ENCODE measurements around the gene P2RY6. TPM values are rescaled to one million over a fixed set of nuclear protein-coding genes. Genes with fewer than 3 reads are reported as not detected.

Gene P2RY6
- total and polyA plus RNA-seq, 2 of the 8 experiments (the other 6 are each of a cell fraction or from before 2014, with no cell fraction given) = 0.15 TPM; not detected in 1

GRCh38 chr11:73266646-73267020, 5.5 kb upstream of the P2RY6 start:
- no peak overlapping the region; the same call in 1 of the 2 replicates for H2BK15ac ChIP-seq (ENCODE audit: low read length)
- H3K56ac ChIP-seq (replicated peaks; ENCODE audit: insufficient read length, low read depth, low read length) = no peak overlapping the region
- H3K23me2 ChIP-seq (ENCODE audit: low read depth, low read length) = no peaks in the 10 kb centered on the region; the same call in 1 of the 2 replicates
- DNase-seq (ENCODE audit: low read depth in 1 of 2, low spot score in 2 of 2) (no peak), FAIRE-seq (no peak)
- CTCF ChIA-PET (ENCODE audit: partially characterized antibody) = interaction anchor here (0.7 to 16.5 kb wide), 10 partner anchors 8 to 359 kb away, joined by 3 to 173 read pairs (median 4); no protein-coding TSS in a partner anchor
- no peak overlapping the region for H3K23ac ChIP-seq (ENCODE audit: insufficient read length)
- no peaks in the 10 kb centered on the region for H3K36me3 ChIP-seq (ENCODE audit: control insufficient read depth in 2 of 4, insufficient read depth in 4 of 4, low read length in 3 of 4)
- peaks cover 0 to 13% (median 12%) of the 10 kb centered on the region in 4 experiments; a peak in 5 of 7 replicates for H3K27me3 ChIP-seq (replicated peaks in 1 of 4; ENCODE audit: control insufficient read depth in 3 of 4, extremely low read depth in 1 of 4, insufficient read depth in 3 of 4, low read length in 3 of 4)
- WGBS, 2 experiments (ENCODE audit: extremely low coverage in 1 of 2, insufficient coverage in 1 of 2, insufficient read length in 1 of 2, insufficient replicate concordance in 2 of 2, low coverage in 1 of 2, low lambda C conversion rate in 2 of 2, missing lambda C conversion rate in 1 of 2) = 83% methylated on average over 4 of the region's 4 CpGs; no CpG with 5 or more reads in 1 of the 2 experiments
- H2BK20ac ChIP-seq (ENCODE audit: low read length) = no peak overlapping the region
- H3K4me1 ChIP-seq (replicated peaks in 1 of 4; ENCODE audit: control insufficient read depth in 3 of 4, insufficient read depth in 4 of 4, low read length in 3 of 4) = peaks cover 0 to 14% (median 8%) of the 10 kb centered on the region in 4 experiments; a peak in 6 of 7 replicates
- no peaks in the 10 kb centered on the region for H3K9me3 ChIP-seq (ENCODE audit: insufficient read depth in 2 of 2, low read depth in 1 of 2, low read length in 1 of 2)
- H3K79me1 ChIP-seq (ENCODE audit: low read depth, low read length) = 0 out of 2 replicates have a peak, but pooled peaks cover 3% of the 10 kb centered on the region
- TF ChIP-seq BRCA1 (IDR thresholded peaks at IDR 0.05; ENCODE audit: low read depth, low read length) (no peak), ATF3 (IDR thresholded peaks at IDR 0.05; ENCODE audit: insufficient read depth, low read depth, low read length) (no peak), TAF7 (optimal IDR thresholded peaks at IDR 0.05; ENCODE audit: borderline replicate concordance, low read depth, low read length) (no peak), SP4 (IDR thresholded peaks at IDR 0.05; ENCODE audit: low read length) (no peak), NANOG (IDR thresholded peaks at IDR 0.05; ENCODE audit: insufficient read depth, low read depth, low read length, poor library complexity, severe bottlenecking) (no peak), EP300 (IDR thresholded peaks at IDR 0.05; ENCODE audit: borderline replicate concordance in 1 of 2, low read depth in 2 of 2, low read length in 2 of 2) (no peak), TCF12 (IDR thresholded peaks at IDR 0.05; ENCODE audit: low read depth, low read length) (no peak), CHD1 (IDR thresholded peaks at IDR 0.05; ENCODE audit: low read depth, low read length) (no peak), KDM5A (IDR thresholded peaks at IDR 0.05; ENCODE audit: low read length) (no peak)
- no peak overlapping the region for H3K27ac ChIP-seq (ENCODE audit: low read depth, low read length)
- POLR2A ChIA-PET (ENCODE audit: partially characterized antibody) = interaction anchor here (1.2 kb wide), 1 partner anchor 21 kb away, joined by 3 read pairs; no protein-coding TSS in a partner anchor
- H3K18ac ChIP-seq (ENCODE audit: extremely low read depth, low read length) = no peak overlapping the region
- H2BK12ac ChIP-seq (ENCODE audit: low read depth, low read length) = no peak overlapping the region
- H3K4me3 ChIP-seq (ENCODE audit: extremely low read depth in 1 of 4, insufficient read depth in 2 of 4, low read depth in 3 of 4, low read length in 4 of 4) = no peak overlapping the region
- H3K14ac ChIP-seq (ENCODE audit: insufficient read length) = no peak overlapping the region
- no peak overlapping the region for H3K4me2 ChIP-seq (ENCODE audit: insufficient read depth in 1 of 2, low read depth in 2 of 2, low read length in 2 of 2)
- H2AFZ ChIP-seq (ENCODE audit: low read length) = no peak overlapping the region
- H3K4ac ChIP-seq (replicated peaks; ENCODE audit: insufficient read length, low read depth, low read length) = no peak overlapping the region
- no peak overlapping the region for H2BK120ac ChIP-seq (replicated peaks; ENCODE audit: low read depth, low read length)
- H4K8ac ChIP-seq (ENCODE audit: extremely low read depth, insufficient read depth, low read length) = no peak overlapping the region
- no peak overlapping the region for H2BK5ac ChIP-seq (ENCODE audit: low read depth, low read length)
- H4K20me1 ChIP-seq (replicated peaks in 1 of 2; ENCODE audit: control insufficient read depth in 1 of 2, insufficient read depth in 2 of 2, low read length in 2 of 2) = peaks cover 0 to 1% of the 10 kb centered on the region in 2 experiments
- H4K5ac ChIP-seq (ENCODE audit: insufficient read length, low read depth, low read length) = no peak overlapping the region
- no peak overlapping the region for H3K9ac ChIP-seq (replicated peaks in 1 of 4; ENCODE audit: extremely low read depth in 1 of 4, low read depth in 3 of 4, low read length in 3 of 4)
- H2AK5ac ChIP-seq (ENCODE audit: low read depth, low read length) = no peak overlapping the region
- H4K91ac ChIP-seq (replicated peaks; ENCODE audit: insufficient read length, low read length) = no peak overlapping the region
- no peaks in the 10 kb centered on the region for H3K79me2 ChIP-seq (ENCODE audit: control insufficient read depth in 1 of 2, insufficient read depth in 2 of 2, low read length in 2 of 2)

Data from H1 (cell line).